ENCODE results near the gene CISD3. TPM values are rescaled to one million over a fixed set of nuclear protein-coding genes. Genes with fewer than 3 reads are reported as not detected.

CISD3 gene
- total and polyA plus RNA-seq, 2 donors (not counting 1 experiment from before 2014, with no cell fraction given): 5.0 to 11.3 TPM

GRCh38 chr17:38739305-38739704 lies 9.2 kb downstream of the CISD3 start:
- H4K20me1 ChIP-seq (ENCODE audit: control insufficient read depth, insufficient read depth, low read length, poor library complexity, severe bottlenecking): peaks cover 7% of the 10 kb centered on the region

GRCh38 chr17:38740044-38740443 lies 9.9 kb downstream of the CISD3 start:
- no peaks in the 10 kb centered on the region for H3K9me3 ChIP-seq (ENCODE audit: control extremely low read depth in 1 of 3, control insufficient read depth in 2 of 3, insufficient read depth in 1 of 3, low read length in 2 of 3)
- H3K27me3 Mint-ChIP-seq: peaks cover 6% of the 10 kb centered on the region
- no peak overlapping the region for H2AFZ ChIP-seq (ENCODE audit: insufficient read depth, low read depth, low read length, poor library complexity, severe bottlenecking)
- no peak overlapping the region for H3K4me3 ChIP-seq (ENCODE audit: control extremely low read depth in 1 of 5, extremely low read depth in 1 of 5, insufficient read depth in 1 of 5, low read depth in 2 of 5, low read length in 4 of 5)
- 99% methylated on average over 12 of the region's 19 CpGs for WGBS (ENCODE audit: insufficient coverage)
- CTCF ChIA-PET: interaction anchor here (0.6 kb wide), 1 partner anchor 63 kb away, joined by 4 read pairs; no protein-coding TSS in a partner anchor
- POLR2A ChIA-PET: no interaction called here
- no peak overlapping the region for H3K4me3 Mint-ChIP-seq
- no peak overlapping the region for H3K9ac ChIP-seq (ENCODE audit: low read length)
- no peaks in the 10 kb centered on the region for H3K79me2 ChIP-seq (ENCODE audit: control insufficient read depth, insufficient read depth, low read length)
- DNase-seq (no peak), ATAC-seq (ENCODE audit: low read depth) (no peak)
- H3K9me3 Mint-ChIP-seq (ENCODE audit: insufficient read depth): no peaks in the 10 kb centered on the region
- no peak overlapping the region for H3K27ac ChIP-seq (ENCODE audit: low read length in 2 of 2)
- intact Hi-C loops (cut with micrococcal nuclease): no loop called here
- H3K4me1 Mint-ChIP-seq: peaks cover 5% of the 10 kb centered on the region
- TF ChIP-seq CTCF (IDR thresholded peaks at IDR 0.05) (no peak), EZH2 (IDR thresholded peaks at IDR 0.05; ENCODE audit: borderline replicate concordance, insufficient read depth, low read depth, low read length, poor library complexity, severe bottlenecking) (no peak)
- peaks cover 7% of the 10 kb centered on the region for H4K20me1 ChIP-seq (ENCODE audit: control insufficient read depth, insufficient read depth, low read length, poor library complexity, severe bottlenecking)
- no peak overlapping the region for H3K4me2 ChIP-seq (replicated peaks; ENCODE audit: low read depth, low read length, poor library complexity, severe bottlenecking)
- peaks cover 0 to 4% of the 10 kb centered on the region in 2 donors for H3K4me1 ChIP-seq (ENCODE audit: control insufficient read depth in 2 of 2, insufficient read depth in 2 of 2, low read length in 2 of 2)
- H3K27ac Mint-ChIP-seq: no peak overlapping the region
- H3K27me3 ChIP-seq (replicated peaks in 1 of 4; ENCODE audit: control extremely low read depth in 1 of 4, control insufficient read depth in 3 of 4, insufficient read depth in 4 of 4, low read length in 3 of 4): peaks cover 0 to 8% (median 0%) of the 10 kb centered on the region in 4 experiments
- no peaks in the 10 kb centered on the region for H3K36me3 ChIP-seq (replicated peaks in 1 of 2; ENCODE audit: control extremely low read depth in 1 of 2, control insufficient read depth in 1 of 2, extremely low read depth in 1 of 2, insufficient read depth in 2 of 2, low read length in 1 of 2)

More at GRCh38 chr17:38739305-38739704, 9.2 kb downstream of the CISD3 start:
- H3K79me2 ChIP-seq (ENCODE audit: control insufficient read depth, insufficient read depth, low read length): no peaks in the 10 kb centered on the region
- H3K9ac ChIP-seq (ENCODE audit: low read length): no peak overlapping the region
- Mint-ChIP-seq H3K9me3 (ENCODE audit: insufficient read depth) (no peaks in the 10 kb centered on the region), H3K4me3 (no peak overlapping the region), H3K4me1 (peaks cover 8% of the 10 kb centered on the region), H3K27ac (no peak overlapping the region), H3K27me3 (peaks cover 6% of the 10 kb centered on the region)
- H3K9me3 ChIP-seq (ENCODE audit: control extremely low read depth in 1 of 3, control insufficient read depth in 2 of 3, insufficient read depth in 1 of 3, low read length in 2 of 3): no peaks in the 10 kb centered on the region
- no peaks in the 10 kb centered on the region for H3K36me3 ChIP-seq (replicated peaks in 1 of 2; ENCODE audit: control extremely low read depth in 1 of 2, control insufficient read depth in 1 of 2, extremely low read depth in 1 of 2, insufficient read depth in 2 of 2, low read length in 1 of 2)
- no peak overlapping the region for H3K27ac ChIP-seq (ENCODE audit: low read length in 2 of 2)
- no peak overlapping the region for H3K4me2 ChIP-seq (replicated peaks; ENCODE audit: low read depth, low read length, poor library complexity, severe bottlenecking)
- H3K4me1 ChIP-seq (ENCODE audit: control insufficient read depth in 2 of 2, insufficient read depth in 2 of 2, low read length in 2 of 2): peaks cover 0 to 6% of the 10 kb centered on the region in 2 donors
- WGBS (ENCODE audit: insufficient coverage): 91% methylated on average over 10 of the region's 14 CpGs
- intact Hi-C loops (cut with micrococcal nuclease): no loop called here
- no peak overlapping the region for H2AFZ ChIP-seq (ENCODE audit: insufficient read depth, low read depth, low read length, poor library complexity, severe bottlenecking)
- H3K4me3 ChIP-seq (ENCODE audit: control extremely low read depth in 1 of 5, extremely low read depth in 1 of 5, insufficient read depth in 1 of 5, low read depth in 2 of 5, low read length in 4 of 5): no peak overlapping the region
- H3K27me3 ChIP-seq (replicated peaks in 1 of 4; ENCODE audit: control extremely low read depth in 1 of 4, control insufficient read depth in 3 of 4, insufficient read depth in 4 of 4, low read length in 3 of 4): peaks cover 0 to 8% (median 0%) of the 10 kb centered on the region in 4 experiments
- ChIA-PET CTCF (no interaction called here), POLR2A (no interaction called here)
- no peak for DNase-seq
- no peak for TF ChIP-seq CTCF (IDR thresholded peaks at IDR 0.05)
- no peak for TF ChIP-seq EZH2 (IDR thresholded peaks at IDR 0.05; ENCODE audit: borderline replicate concordance, insufficient read depth, low read depth, low read length, poor library complexity, severe bottlenecking)
- ATAC-seq (ENCODE audit: low read depth): no peak
